Activated CD4-positive, alpha-beta T cell treated with anti-CD3 and anti-CD28 coated beads, Interleukin-2, amount 10 ng/mL, durations not matched to agents 24 days and 14 days (primary cell): ENCODE results near the gene CADPS2. TPM values are rescaled to one million over a fixed set of nuclear protein-coding genes. Genes with fewer than 3 reads are reported as not detected.
"Not testable (repeated sequence)": the region's sequence is repeated elsewhere in the genome, so short reads cannot be mapped to it uniquely, and the experiment has no call there.

Source experiments
- DNase-seq: peaks from one replicate; pipeline ENCODE4 v3.0.0; 2022
- H3K27ac Mint-ChIP-seq: one replicate; pipeline ENCODE4 v1.8.0; 2022; ENCODE audit warnings: mild to moderate bottlenecking, mixed read lengths
- H3K27me3 Mint-ChIP-seq: one replicate; pipeline ENCODE4 v1.8.0; 2022; ENCODE audit warnings: mixed read lengths
- H3K36me3 Mint-ChIP-seq: one replicate; pipeline ENCODE4 v1.8.0; 2022; ENCODE audit warnings: low read depth, mild to moderate bottlenecking, mixed read lengths
- H3K4me1 Mint-ChIP-seq: one replicate; pipeline ENCODE4 v1.8.0; 2021; ENCODE audit warnings: mixed read lengths
- H3K4me3 Mint-ChIP-seq: one replicate; pipeline ENCODE4 v1.8.0; 2022; ENCODE audit warnings: mild to moderate bottlenecking, moderate library complexity, mixed read lengths
- H3K9me3 Mint-ChIP-seq: one replicate; pipeline ENCODE4 v1.8.0; 2021; ENCODE audit warnings: mixed read lengths
- intact Hi-C: fragments of 100-400 bp; cut with micrococcal nuclease; formaldehyde crosslinking; loops from one replicate; pipeline ENCODE4 v1.15.1; 2023
- total RNA-seq: library from RNA; stranded (reverse); gene quantifications from 2 replicates; pipeline ENCODE4 v1.2.3, GENCODE V29; 2022

Gene CADPS2
- total RNA-seq, 1 donor from 2014 or later, result not detected

DNA sequence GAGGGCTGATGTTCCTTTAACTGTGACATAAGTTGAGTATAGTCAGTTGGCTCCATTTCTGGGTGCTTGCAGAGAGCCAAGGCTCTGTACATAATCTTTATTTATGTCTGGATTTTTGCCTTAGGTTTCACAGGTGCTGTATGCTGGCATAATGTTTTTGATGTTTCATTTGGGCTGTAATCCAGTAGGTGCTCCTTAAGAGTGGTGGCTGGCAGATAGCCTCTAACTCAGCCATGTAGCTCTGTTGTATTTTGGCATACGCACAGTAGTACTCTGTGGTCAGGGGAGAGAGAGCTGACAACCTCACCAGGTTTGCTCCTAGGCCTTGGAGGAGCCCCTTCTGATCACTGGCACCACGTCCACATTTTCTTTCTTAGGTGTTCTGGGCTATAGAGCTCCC lies 248.5 kb downstream of the CADPS2 start:
- intact Hi-C loops, result no loop called here
- Mint-ChIP-seq H3K4me1 (no peaks in the 10 kb centered on the region), H3K27ac (no peak overlapping the region), H3K27me3 (no peaks in the 10 kb centered on the region), H3K36me3 (no peaks in the 10 kb centered on the region), H3K9me3 (peaks cover 14% of the 10 kb centered on the region), H3K4me3 (no peak overlapping the region)
- DNase-seq, result no peak

DNA sequence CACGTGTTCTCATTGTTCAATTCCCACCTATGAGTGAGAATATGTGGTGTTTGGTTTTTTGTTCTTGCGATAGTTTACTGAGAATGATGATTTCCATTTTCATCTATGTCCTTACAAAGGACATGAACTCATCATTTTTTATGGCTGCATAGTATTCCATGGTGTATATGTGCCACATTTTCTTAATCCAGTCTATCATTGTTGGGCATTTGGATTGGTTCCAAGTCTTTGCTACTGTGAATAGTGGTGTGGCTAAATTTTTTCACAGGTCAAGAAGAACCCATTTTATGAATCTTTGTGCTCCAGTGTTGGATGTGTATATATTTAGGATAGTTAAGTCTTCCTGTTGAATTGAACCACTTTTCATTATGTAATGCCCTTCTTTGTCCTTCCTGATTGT lies 250.8 kb downstream of the CADPS2 start:
- H3K36me3 Mint-ChIP-seq, intact Hi-C loops, H3K27me3 Mint-ChIP-seq, H3K4me3 Mint-ChIP-seq, H3K27ac Mint-ChIP-seq, DNase-seq, H3K4me1 Mint-ChIP-seq: not testable (repeated sequence)
- peaks cover 14% of the 10 kb centered on the region for H3K9me3 Mint-ChIP-seq

DNA sequence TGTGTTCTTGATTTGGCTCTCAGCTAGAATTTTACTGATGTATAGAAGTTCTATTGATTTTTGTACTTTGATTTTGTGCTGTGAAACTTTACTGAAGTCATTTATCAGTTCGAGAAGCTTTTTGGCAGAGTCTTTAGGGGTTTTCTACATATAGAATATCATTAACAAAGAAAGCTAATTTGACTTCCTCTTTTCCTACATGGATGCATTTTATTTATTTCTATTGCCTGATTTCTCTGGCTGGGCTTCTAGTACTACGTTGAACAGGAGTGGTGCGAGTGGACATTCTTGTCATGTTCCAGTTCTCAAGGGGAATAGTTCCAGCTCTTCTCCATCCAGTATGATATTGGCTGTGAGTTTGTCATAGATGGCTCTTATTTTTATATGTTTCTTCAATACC lies 252.8 kb downstream of the CADPS2 start:
- DNase-seq, result no peak
- Mint-ChIP-seq H3K36me3 (no peaks in the 10 kb centered on the region), H3K9me3 (peaks cover 7% of the 10 kb centered on the region), H3K27ac (no peak overlapping the region), H3K27me3 (no peaks in the 10 kb centered on the region), H3K4me3 (no peak overlapping the region), H3K4me1 (no peaks in the 10 kb centered on the region)
- intact Hi-C loops, result no loop called here

DNA sequence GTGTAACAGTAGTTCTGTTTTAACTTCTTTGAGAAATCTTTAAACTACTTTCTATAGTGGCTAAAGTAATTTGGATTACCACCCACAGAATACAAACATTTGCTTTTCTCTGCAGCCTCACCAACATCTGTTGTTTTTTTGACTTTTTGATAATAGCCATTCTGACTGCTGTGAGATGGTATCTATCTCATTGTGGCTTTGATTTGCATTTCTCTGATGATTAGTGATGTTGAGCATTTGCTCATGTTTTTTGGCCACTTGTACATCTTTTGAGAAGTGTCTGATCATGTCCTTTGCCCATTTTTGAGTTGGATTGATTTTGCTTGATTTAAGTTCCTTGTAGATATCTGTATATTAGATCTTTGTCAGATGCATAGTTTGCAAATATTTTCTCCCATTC lies 254.0 kb downstream of the CADPS2 start:
- Mint-ChIP-seq H3K4me1 (no peaks in the 10 kb centered on the region), H3K4me3 (no peak overlapping the region), H3K36me3 (no peaks in the 10 kb centered on the region), H3K27me3 (no peaks in the 10 kb centered on the region), H3K27ac (no peak overlapping the region), H3K9me3 (peaks cover 5% of the 10 kb centered on the region)
- intact Hi-C loops, result no loop called here
- no peak for DNase-seq

DNA sequence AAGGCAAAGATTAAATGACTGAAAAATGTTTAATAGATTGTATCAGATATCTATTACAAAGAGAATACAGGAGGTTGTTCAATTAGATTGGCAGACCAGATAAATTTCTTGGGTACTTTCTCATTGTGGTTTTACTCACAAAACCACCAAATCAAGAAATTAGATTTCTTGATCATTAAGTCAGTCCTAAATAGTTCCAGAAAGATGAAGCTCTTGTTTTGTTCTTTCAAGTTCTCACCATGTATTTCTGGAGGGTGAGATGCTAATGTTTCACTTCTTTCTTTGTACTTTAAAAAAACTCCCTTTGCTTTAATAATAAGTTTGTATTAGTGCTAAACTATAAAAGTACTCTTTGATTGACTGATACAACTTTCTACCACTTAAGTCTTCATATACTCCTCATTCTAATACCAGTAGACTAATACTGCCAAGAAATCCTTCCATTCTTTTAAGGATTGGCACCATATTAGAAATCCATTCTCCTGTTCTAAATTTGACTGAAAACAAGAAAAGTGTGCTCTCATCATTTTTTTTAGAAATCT lies 256.8 kb downstream of the CADPS2 start:
- no peak for DNase-seq
- Mint-ChIP-seq H3K27ac (no peak overlapping the region), H3K4me1 (no peaks in the 10 kb centered on the region), H3K9me3 (no peaks in the 10 kb centered on the region), H3K36me3 (no peaks in the 10 kb centered on the region), H3K27me3 (no peaks in the 10 kb centered on the region), H3K4me3 (no peak overlapping the region)
- intact Hi-C loops, result no loop called here

DNA sequence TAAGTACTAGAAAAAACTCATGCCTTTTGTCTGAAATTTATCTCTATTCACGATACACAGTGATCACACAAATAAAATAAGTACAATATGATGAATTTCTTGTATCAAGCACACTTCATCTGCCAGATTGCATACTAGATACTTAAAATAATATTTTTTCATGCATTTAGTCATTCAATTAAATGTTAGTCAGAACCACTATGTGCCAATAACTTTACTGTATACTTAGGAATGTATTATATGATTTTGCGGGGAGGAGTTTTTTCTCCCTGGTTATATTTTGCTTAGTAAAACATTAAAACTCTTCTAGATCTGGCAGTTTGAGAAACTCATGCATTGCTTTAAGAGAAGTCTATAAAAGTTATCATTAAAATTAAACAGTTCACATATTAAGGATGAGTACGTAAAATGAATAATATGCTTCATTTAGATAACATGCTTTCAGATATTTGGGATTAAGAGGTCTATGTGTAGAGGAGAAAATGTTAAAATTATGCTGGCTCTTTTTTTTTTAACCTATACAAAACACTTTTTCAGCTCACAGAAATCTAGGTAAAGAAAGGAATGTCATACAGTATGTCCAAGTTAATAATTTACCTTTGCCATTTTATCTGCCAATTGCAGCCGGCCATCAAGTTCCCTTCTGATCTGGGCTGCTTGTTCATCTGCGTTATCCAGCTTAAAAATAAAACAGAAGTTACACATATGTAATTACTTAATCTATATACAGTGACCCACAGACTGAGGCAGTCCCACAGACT lies 257.4 kb downstream of the CADPS2 start:
- no peak overlapping the region for H3K27ac Mint-ChIP-seq

DNA sequence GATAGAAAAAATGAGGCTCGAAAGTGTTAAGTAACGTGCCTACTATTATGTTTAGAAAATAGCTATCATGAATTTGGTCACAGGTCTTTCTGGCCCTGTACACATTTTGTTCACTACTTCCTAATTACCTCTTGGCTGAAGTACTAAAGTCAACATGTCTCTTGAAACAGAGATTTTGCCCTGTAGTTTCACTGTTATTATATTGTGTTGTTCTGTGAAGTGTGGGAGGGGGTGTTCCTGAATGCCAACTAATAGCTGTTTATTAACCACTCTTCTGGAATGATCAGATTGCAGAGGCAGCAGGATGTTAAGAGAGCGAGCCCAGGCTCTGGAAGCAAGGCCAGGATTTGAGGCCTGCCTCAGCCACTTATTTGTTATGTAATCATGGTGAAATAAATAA lies 259.5 kb downstream of the CADPS2 start:
- no peak overlapping the region for H3K27ac Mint-ChIP-seq
- H3K36me3 Mint-ChIP-seq, result no peaks in the 10 kb centered on the region
- no peak for DNase-seq
- no peaks in the 10 kb centered on the region for H3K9me3 Mint-ChIP-seq
- intact Hi-C loops, result no loop called here
- no peaks in the 10 kb centered on the region for H3K4me1 Mint-ChIP-seq
- no peaks in the 10 kb centered on the region for H3K27me3 Mint-ChIP-seq
- H3K4me3 Mint-ChIP-seq, result no peak overlapping the region

More for the DNA sequence above, 257.4 kb downstream of the CADPS2 start:
- Mint-ChIP-seq H3K4me1 (no peaks in the 10 kb centered on the region), H3K27me3 (no peaks in the 10 kb centered on the region), H3K9me3 (no peaks in the 10 kb centered on the region), H3K4me3 (no peak overlapping the region), H3K36me3 (no peaks in the 10 kb centered on the region)
- no peak for DNase-seq
- intact Hi-C loops, result no loop called here

DNA sequence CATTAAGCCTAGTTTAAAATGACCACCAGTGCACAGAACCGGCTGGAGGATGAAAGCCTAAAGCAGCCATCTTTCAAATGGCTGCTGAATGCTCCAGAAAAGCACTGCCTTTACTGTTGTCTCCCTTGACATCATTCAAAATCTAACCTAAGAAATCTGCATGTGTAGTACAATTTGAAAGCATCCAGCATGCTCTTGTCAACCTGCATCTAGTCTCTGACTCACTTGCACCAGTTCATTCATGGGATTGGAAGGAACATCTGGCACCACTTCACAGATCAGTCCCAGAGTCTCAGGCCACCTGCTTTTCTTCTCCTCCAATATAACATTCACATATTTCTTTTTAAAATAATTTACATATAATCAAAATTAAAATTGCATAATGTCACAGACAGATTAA lies 263.6 kb downstream of the CADPS2 start:
- Mint-ChIP-seq H3K4me1 (no peaks in the 10 kb centered on the region), H3K9me3 (no peaks in the 10 kb centered on the region)

DNA sequence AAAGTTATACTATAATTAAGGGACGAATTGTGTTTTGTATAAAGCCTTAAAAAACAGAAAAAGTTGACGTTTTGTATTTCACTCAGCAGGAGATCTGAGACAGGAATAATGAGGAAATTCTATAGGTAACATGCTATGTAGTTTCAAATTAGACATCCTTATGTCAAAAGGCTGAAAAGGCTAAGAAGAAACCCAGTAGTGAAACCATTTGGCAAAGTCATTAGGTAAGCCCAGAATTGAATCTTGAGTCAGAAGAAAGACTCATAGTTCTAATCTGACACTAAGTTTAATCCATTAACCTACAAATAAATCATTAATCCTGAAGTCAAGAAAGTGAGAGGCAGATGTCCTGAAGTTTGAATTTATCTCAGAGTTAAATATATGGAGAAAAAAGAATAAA lies 266.6 kb downstream of the CADPS2 start:
- H3K4me3 Mint-ChIP-seq, result no peak overlapping the region
- no peaks in the 10 kb centered on the region for H3K9me3 Mint-ChIP-seq
- no peaks in the 10 kb centered on the region for H3K36me3 Mint-ChIP-seq
- no peak for DNase-seq
- no peak overlapping the region for H3K27ac Mint-ChIP-seq
- no peaks in the 10 kb centered on the region for H3K4me1 Mint-ChIP-seq
- intact Hi-C loops, result no loop called here
- no peaks in the 10 kb centered on the region for H3K27me3 Mint-ChIP-seq

More for the DNA sequence above, 263.6 kb downstream of the CADPS2 start:
- H3K27me3 Mint-ChIP-seq, result no peaks in the 10 kb centered on the region
- H3K27ac Mint-ChIP-seq, result no peak overlapping the region
- no peak for DNase-seq
- no peaks in the 10 kb centered on the region for H3K36me3 Mint-ChIP-seq
- intact Hi-C loops, result no loop called here
- no peak overlapping the region for H3K4me3 Mint-ChIP-seq

DNA sequence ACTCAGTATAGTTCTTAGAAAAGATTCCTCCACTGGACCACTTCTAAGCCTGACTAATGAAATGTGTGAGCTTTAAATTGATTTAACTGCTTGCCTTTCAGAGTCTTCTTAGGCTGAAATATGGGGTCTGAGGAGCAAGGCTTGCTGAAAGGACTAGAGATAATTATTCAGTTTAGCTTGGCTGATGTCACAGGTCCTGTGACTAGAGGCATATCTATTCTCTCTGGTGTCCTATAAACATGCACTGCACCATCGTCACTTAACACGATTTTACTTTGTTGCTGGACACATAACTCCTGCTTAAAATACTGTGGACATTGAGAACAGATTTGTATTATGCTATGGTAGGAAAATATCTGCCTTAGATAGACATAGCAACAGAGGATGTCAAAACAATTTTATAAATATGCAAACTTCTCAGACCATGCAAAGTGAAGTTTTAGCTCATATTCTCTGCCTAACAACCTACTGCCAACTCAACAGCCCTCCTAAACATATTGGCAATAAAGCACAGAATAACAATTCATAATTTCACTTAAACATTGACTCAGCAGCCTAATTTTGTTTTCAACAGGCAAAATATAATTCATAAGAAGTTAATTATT lies 267.6 kb downstream of the CADPS2 start:
- Mint-ChIP-seq H3K9me3 (no peaks in the 10 kb centered on the region), H3K27me3 (no peaks in the 10 kb centered on the region), H3K27ac (no peak overlapping the region), H3K36me3 (no peaks in the 10 kb centered on the region), H3K4me3 (no peak overlapping the region), H3K4me1 (no peaks in the 10 kb centered on the region)
- no peak for DNase-seq
- intact Hi-C loops, result no loop called here

DNA sequence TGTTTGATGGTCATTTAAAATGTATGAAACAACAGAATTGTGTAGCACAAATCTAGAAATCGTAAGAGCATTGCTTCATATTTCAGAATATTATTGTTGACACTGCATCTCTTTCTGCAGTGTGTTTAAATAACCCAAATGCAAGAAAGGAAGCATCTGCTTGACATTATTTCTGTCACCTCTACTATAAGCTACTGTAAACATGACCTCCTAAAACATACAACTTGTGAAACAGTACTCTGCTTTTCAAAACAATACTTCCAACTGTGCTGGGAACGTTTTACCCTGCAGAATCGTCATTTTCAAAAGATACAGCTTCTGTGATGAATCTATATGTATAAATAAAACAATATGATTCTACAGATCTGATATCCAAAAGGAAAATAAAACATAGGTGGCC lies 269.3 kb downstream of the CADPS2 start:
- Mint-ChIP-seq H3K27me3 (no peaks in the 10 kb centered on the region), H3K4me1 (no peaks in the 10 kb centered on the region), H3K27ac (no peak overlapping the region), H3K4me3 (no peak overlapping the region), H3K9me3 (no peaks in the 10 kb centered on the region), H3K36me3 (no peaks in the 10 kb centered on the region)
- DNase-seq, result no peak
- intact Hi-C loops, result no loop called here

DNA sequence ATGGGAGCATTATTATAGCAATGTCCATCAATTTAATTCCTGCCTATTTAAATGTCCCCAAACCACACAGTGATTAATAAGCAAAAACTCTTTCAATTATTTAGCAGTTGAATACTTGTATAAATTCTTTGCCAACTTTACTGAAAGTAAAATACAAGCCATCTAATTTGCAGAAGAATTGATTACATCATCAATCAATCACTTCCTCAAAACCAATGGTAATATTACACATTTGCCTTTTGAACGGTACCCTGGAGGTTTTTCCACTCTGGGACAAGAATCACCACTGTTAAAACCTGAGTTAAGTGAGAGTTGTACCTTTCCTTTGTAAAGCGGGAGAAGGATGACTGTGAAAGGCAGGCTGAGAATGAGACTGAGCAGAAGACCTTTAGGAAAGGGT lies 280.3 kb downstream of the CADPS2 start:
- H3K9me3 Mint-ChIP-seq, result no peaks in the 10 kb centered on the region
- no peak overlapping the region for H3K4me3 Mint-ChIP-seq
- no peaks in the 10 kb centered on the region for H3K27me3 Mint-ChIP-seq
- DNase-seq, result no peak
- H3K36me3 Mint-ChIP-seq, result no peaks in the 10 kb centered on the region
- no peaks in the 10 kb centered on the region for H3K4me1 Mint-ChIP-seq
- intact Hi-C loops, result no loop called here
- no peak overlapping the region for H3K27ac Mint-ChIP-seq

DNA sequence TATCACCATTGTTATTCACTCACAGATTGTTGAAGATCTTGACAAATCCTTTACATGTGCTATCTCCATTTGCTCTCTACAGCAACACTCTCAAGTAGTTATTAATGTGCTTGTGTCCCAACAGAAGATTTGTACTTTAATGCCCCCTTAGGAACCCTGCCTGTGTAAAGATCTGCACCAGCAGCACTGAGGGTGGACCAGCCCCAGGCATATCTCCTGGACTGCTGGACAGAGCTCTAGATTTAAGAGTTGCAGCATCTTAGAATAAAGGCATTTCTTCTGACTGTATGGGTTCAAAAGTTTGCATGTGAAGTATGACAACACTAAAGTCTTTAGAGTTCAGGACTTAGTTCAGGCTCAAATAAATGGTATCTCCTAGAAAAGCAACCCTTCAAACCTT lies 282.0 kb downstream of the CADPS2 start:
- H3K4me1 Mint-ChIP-seq, result no peaks in the 10 kb centered on the region
- intact Hi-C loops, result no loop called here
- H3K27ac Mint-ChIP-seq, result no peak overlapping the region
- H3K36me3 Mint-ChIP-seq, result no peaks in the 10 kb centered on the region
- no peaks in the 10 kb centered on the region for H3K27me3 Mint-ChIP-seq
- H3K9me3 Mint-ChIP-seq, result no peaks in the 10 kb centered on the region
- H3K4me3 Mint-ChIP-seq, result no peak overlapping the region
- DNase-seq, result no peak

DNA sequence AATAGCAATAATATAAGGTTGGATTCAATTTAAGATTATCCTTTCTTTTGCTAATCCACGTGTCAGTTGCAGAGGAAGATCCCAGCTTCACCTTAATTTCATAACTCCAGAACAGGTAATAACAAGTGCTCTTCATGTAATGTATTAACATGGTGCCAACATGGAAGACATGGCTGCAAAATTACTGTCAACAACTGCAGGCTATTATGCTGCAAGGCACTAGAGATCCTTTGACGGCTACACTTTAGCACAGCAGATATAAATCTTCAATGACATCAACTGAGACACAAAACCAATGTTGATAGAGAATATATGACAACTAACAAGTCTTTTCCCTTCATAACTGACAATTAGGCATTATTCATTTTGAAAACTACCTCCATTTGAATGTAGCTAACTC lies 283.5 kb downstream of the CADPS2 start:
- Mint-ChIP-seq H3K4me3 (no peak overlapping the region), H3K4me1 (no peaks in the 10 kb centered on the region), H3K27ac (no peak overlapping the region), H3K36me3 (no peaks in the 10 kb centered on the region), H3K27me3 (no peaks in the 10 kb centered on the region), H3K9me3 (no peaks in the 10 kb centered on the region)
- no peak for DNase-seq
- intact Hi-C loops, result no loop called here

DNA sequence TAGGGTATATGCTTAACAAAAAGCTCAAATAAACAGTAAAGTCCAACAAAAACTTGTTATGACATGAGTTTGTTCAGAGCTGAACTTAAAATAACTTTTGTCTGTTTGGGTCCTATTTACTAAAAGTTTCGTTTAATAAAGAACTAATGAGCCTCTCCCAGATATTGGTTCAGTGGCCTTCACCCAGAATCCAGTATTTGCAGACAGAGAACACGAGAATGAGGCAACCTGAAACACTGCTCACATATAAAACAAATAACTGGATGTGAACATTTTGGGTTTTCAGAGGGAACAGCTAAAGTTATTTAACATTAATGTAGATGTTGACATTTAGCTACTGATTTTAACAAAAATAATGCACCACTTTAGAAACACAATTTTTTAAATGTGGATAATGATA lies 285.6 kb downstream of the CADPS2 start:
- H3K36me3 Mint-ChIP-seq, result no peaks in the 10 kb centered on the region
- H3K27me3 Mint-ChIP-seq, result no peaks in the 10 kb centered on the region
- no peak for DNase-seq
- no peak overlapping the region for H3K27ac Mint-ChIP-seq
- intact Hi-C loops, result no loop called here
- no peaks in the 10 kb centered on the region for H3K4me1 Mint-ChIP-seq
- no peak overlapping the region for H3K4me3 Mint-ChIP-seq
- H3K9me3 Mint-ChIP-seq, result no peaks in the 10 kb centered on the region
